Astrocyte of the spinal cord (primary cell): ENCODE results near the gene USP31.

Source experiments
- DNase-seq: peaks from one replicate; pipeline ENCODE4 v3.0.0; 2011; ENCODE audit warnings: low read depth, low spot score
- H3K4me3 ChIP-seq: 2 replicates; pipeline ENCODE4 v1.5.1; 2011; ENCODE audit warnings: low read depth, mild to moderate bottlenecking, low read length, moderate library complexity
- in situ Hi-C: cut with HindIII; loops from 2 replicates; pipeline ENCODE4 v1.10.0; 2017; ENCODE audit warnings: low sequenced_read_pairs
- TF ChIP-seq, protein P1 (sequence below): IDR thresholded peaks from 2 replicates; pipeline ENCODE4 v1.5.1; 2012; ENCODE audit warnings: low read depth, mild to moderate bottlenecking, low read length, inconsistent platforms

USP31 gene

DNA sequence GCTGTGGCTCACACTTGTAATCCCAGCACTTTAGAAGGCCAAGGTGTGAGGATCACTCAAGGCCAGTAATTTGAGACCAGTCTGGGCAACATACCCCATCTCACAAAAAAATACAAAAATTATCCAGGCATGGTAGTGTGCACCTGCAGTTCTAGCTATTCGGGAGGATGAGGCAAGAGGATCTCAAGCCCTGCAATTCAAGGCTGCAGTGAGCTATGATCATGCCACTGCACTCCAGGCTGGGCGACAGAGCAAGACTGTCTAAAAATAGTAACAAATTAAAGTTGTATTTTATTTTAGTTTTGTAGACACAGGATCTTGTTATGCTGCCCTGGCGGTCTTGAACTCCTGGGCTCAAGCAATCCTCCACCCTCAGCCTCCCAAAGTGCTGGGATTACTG lies 18.2 kb downstream of the USP31 start:
- TF ChIP-seq, protein P1, sequence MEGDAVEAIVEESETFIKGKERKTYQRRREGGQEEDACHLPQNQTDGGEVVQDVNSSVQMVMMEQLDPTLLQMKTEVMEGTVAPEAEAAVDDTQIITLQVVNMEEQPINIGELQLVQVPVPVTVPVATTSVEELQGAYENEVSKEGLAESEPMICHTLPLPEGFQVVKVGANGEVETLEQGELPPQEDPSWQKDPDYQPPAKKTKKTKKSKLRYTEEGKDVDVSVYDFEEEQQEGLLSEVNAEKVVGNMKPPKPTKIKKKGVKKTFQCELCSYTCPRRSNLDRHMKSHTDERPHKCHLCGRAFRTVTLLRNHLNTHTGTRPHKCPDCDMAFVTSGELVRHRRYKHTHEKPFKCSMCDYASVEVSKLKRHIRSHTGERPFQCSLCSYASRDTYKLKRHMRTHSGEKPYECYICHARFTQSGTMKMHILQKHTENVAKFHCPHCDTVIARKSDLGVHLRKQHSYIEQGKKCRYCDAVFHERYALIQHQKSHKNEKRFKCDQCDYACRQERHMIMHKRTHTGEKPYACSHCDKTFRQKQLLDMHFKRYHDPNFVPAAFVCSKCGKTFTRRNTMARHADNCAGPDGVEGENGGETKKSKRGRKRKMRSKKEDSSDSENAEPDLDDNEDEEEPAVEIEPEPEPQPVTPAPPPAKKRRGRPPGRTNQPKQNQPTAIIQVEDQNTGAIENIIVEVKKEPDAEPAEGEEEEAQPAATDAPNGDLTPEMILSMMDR, result no peak
- in situ Hi-C loops, result no loop called here
- no peak for DNase-seq
- H3K4me3 ChIP-seq, result no peak overlapping the region

DNA sequence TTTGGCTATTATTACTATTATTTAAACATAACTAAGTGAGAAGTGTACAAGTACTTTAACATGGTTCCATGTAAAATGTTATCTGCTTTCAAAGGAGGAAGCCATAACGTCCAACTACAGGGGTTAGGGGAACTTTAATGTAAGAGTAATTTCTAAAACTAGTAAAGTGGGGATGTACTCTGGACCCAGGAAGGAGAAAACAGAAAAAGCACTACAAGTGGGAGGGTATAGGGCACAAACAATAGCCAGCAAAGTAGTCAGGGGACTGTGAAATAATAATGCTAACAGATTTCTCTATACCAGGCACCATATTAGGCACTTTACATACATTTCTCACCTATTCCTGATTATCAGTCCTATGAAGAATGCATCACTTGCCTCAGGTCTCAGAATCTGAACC lies 19.6 kb downstream of the USP31 start:
- H3K4me3 ChIP-seq, result no peak overlapping the region
- in situ Hi-C loops, result no loop called here
- DNase-seq, result no peak
- TF ChIP-seq, protein P1, result no peak

DNA sequence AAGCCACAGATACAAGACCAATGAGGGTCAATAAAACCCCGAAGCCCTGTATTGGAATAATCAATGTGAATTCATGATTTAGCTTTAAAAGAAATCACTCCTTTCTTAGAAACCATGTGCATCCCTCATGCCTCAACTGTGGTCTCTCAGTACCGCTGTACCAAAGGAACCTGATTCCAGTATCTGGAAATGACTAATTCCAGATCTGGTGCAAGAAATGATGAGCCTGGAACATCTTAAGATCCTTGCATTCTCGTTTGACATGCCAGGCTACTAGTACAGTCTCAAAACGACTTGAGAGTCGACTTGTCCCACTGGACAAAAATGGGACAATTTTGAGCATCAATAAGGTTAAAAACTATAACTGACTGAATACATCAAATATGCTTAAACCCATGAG lies 21.2 kb downstream of the USP31 start:
- H3K4me3 ChIP-seq, result no peak overlapping the region
- DNase-seq, result no peak
- TF ChIP-seq, protein P1, result no peak
- in situ Hi-C loops, result no loop called here

DNA sequence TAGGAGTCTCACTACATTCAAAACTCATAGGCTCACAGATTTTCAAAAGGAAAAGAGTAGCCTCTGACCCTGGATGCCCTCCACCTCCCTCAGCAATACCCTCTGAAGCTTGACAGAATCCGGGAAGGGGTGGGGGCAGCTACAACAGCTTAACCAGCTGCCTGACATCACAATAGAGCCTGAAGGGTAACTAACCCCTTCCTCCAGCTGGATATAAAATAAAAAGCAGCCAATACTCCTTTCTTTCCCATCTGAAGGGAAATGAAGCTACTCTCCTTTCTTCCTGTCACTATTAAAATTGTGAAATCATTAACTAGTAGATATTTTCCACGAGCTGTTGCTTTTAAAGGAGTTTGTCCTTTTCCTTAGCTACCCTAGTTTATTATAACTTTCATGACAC lies 24.0 kb downstream of the USP31 start:
- no peak overlapping the region for H3K4me3 ChIP-seq
- no peak for DNase-seq
- TF ChIP-seq, protein P1, result no peak
- in situ Hi-C loops, result no loop called here

DNA sequence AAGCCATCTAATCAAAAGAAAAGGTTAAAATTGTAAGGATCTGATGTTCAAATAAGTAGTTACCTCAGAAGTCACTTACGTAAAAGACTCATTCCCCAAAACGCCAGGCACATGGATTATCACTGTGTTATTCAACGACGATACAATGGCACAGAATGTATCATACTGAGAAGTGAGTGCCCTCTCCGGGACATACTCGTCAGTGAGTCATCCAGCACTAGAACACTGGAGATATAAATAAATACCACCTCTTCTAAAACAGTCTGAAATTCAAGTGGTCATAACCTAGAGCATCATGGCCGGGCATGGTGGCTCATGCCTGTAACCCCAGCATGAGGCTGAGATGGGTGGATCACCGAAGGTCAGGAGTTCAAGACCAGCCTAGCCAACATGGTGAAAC lies 24.9 kb downstream of the USP31 start:
- in situ Hi-C loops, result no loop called here
- no peak overlapping the region for H3K4me3 ChIP-seq
- TF ChIP-seq, protein P1, result no peak
- peak; percentile 83 for DNase-seq

DNA sequence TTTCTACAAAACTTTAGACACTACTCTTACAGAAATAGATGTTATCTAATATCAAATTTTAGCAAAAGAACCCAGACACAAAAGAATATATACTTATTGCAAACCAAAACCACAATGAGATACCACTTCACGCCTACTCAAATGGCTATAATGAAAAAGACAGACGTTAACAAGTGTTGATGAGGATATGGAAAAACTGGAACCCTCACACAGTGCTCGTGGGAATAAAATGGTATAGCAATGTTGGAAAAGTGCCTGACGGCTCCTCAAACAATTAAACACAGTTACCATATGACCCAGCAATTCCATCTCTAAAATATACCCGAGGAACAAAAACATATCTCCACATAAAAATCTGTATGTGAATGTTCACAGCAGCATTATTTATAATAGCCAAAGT lies 27.1 kb downstream of the USP31 start:
- no peak for DNase-seq
- TF ChIP-seq, protein P1, result no peak
- in situ Hi-C loops, result no loop called here
- no peak overlapping the region for H3K4me3 ChIP-seq

DNA sequence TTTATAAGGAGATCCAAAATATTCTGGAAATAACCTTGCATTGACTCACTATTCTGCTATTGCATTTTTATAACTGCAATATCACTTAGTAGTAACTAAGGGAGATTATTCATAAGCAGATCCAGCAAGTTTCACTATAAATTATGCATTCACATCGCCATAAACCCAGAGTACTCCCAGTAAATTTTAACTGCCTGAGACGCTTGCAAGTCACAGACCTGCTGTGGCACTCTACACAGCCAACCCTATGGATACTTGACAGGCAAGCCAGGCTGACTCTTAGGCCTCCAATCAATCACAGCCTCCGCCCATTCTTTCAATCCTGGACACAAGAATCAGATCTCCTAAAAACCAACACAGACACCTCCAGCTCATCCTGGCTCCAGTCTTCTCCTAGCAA lies 28.2 kb downstream of the USP31 start:
- H3K4me3 ChIP-seq, result no peak overlapping the region
- in situ Hi-C loops, result no loop called here
- TF ChIP-seq, protein P1, result no peak
- no peak for DNase-seq
